Jurkat, Clone E6-1 (cell line): ENCODE results near the gene TNN.
A peak's percentile ranks its signal among the peaks of the same experiment; 100 is the strongest.

Experiments
- DNase-seq: peaks from one replicate; pipeline ENCODE4 v3.0.0-alpha.2; 2011; ENCODE audit warnings: low read depth, low spot score
- H3K4me3 ChIP-seq: 2 replicates; pipeline ENCODE4 v1.5.1; 2011; ENCODE audit warnings: mild to moderate bottlenecking, low read length, control low read depth, moderate library complexity

Gene TNN

DNA sequence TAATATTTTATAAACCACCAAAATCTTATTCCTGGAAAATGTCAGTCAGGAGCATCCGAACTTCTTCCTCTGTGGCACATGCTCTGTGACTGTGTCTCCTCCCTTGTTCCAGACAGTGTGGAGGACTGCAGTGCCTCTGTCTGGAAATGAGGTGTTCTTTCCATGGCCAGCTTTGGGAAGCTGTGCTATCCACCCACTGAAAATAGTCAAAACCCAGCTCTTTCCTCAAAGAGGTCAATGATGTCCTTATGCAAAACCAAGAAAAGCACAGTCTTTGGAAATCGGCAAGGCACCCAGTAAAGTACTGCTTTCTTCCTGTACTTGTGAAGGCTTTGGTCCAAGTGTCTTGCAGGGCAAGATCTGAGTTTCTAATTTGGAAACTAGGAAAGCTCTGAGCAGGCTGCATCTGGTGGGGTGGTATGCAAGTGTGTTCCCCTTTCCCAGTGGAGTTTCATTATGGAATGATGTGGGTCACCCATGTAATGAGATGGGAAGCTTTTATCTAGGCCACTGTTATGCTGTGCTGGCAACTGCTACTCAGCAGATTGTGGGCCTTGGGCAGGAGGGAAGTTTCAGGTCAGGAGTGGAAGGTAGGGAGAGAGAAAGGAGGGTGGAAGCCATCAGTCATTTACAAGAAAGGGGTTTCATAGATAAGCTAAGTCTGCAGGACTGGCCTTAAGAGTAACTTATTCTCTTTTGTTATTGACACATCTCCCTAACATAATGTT is 119.0 kb downstream of the TNN start:
- no peak overlapping the region for H3K4me3 ChIP-seq
- no peak for DNase-seq

DNA sequence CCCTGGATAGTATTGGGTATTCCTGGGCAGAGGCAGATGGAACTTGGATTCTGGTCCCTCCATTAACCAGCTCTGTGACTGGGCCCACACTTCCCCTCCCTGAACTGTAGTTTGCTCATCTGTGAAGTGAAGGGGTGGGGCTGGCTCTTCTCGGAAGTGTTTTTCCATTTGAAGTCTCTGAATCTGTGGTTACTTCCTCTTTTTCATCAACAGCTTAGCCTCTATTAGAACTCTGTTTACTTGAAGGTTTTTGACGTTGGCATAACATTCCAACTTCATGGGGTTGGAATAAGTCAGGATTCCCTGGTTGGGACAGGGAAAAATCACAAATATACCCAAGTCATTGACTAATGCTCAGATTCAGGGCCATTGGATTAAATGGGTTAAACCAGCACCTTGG is 121.3 kb downstream of the TNN start:
- peak; percentile 76 for DNase-seq
- no peak overlapping the region for H3K4me3 ChIP-seq

DNA sequence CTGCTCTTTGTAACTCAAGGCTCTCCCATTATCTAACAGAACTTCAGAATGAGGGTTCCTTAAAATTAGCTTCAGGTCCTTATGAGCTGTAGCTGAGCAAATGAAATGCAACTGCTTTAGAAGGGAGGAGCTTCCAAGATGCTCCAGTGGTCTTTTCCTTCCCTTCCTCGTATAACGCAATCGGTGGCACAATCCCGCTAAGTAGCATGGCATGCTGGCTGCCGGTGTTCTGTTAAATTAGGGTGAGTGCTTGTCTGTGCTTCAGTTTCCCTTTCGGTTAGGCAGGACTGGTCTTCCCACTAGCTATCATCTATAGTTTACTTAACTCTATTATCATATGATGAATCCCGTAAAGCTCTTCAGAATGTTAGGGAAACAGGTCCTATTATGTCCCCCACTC is 124.0 kb downstream of the TNN start:
- H3K4me3 ChIP-seq: no peak overlapping the region
- no peak for DNase-seq

DNA sequence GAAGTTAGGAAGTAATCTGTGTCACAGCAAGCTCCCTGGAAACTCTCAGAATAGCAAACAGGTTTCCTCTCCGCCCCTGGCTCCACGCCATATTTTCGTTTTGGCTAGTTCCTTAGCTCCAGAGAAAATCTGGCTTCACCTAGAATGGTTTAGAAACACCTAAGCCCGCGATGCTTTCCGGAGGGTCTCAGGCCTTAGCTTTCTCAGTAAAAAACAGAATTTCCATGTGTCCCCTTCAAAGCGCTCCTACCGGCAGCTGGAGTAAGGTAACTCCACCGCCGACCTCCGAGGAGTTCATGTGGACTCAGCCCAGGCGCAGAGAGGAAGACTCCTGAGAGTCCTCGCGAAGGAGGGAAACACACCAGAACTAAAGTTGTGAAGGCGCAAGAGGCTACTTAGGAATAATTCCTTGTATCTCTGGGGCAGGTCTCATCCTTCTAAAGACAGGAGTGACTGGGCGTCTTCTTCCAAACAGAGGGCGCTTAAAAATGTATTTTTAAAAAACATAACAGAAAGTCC is 124.5 kb downstream of the TNN start:
- peak overlapping the region; percentile 58 for H3K4me3 ChIP-seq
- DNase-seq: no peak

DNA sequence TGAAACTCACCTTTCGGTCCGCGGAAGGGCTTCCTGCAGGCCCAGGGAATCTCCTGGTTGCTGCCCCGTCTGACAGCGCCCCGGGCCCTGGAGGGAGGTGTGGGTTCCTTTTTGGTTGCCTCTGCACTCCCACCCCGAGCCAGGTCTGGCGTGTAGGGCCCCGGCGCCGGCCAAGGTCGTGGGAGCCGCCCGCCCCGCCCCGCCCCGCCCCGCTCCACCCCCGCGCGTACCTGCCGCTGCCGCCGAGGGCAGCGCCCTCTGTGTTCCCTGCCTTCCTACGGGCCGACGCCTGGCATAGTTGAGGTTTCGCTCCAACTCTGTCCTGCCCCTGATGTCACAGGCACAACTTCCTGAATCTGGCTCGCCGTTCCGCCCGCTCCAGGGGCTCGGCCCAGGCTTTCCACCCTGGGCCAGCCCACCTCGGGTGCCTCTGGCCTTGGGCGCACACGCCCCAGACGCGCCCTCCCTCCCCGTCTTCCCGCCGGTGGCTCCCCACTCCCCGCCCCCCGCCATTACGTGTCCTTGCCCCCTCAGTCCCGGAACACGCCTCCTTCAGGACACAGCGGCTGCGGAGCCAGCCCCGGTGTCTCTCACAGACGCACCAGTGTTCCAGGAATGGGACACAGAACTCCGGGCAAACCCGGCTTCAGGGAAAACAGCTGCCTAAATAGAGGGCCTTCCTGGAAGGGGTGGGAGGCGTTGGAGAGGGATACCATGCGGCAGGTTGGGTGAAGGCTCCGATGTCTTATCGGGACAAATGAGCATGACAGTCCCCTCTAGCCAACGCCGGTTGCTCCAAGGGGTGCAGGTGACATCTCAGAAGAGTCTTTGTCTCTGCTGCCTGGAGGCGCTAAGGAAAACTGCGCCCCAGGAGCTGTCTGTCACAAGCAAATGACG is 125.2 kb downstream of the TNN start, which contains the start of gene KIAA0040:
Gene KIAA0040 (minus strand): TSS at position 147 of the 897 bp plus-strand sequence. CDS start 31,763 bp downstream, outside the sequence.
- DNase-seq: peak; percentile 51
- H3K4me3 ChIP-seq: peak within 1 kb of the TSS; percentile 58

GRCh38 chr1:175193527-175193910 is 125.9 kb downstream of the TNN start:
- DNase-seq: no peak
- no peak overlapping the region for H3K4me3 ChIP-seq

GRCh38 chr1:175195281-175195680 is 127.6 kb downstream of the TNN start:
- H3K4me3 ChIP-seq: no peak overlapping the region
- no peak for DNase-seq

DNA sequence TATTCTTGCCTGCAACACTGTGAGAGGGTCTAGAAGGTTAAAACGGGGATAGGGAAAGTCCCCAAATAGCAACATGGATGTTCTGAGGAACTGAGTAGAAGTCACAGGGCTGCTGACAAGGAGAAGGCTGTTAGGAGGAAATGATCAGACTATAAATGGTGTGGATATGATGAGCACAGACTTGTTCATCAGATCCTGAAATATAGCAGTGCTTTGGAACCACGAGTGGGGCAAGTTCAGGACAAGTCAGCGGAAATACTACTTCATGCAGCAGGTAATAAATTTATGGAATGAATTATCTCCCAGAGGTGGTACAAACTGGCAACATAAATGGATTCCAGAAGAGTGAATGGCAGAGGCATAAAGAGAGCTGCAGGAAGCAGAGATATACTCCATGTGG is 128.2 kb downstream of the TNN start:
- H3K4me3 ChIP-seq: no peak overlapping the region
- no peak for DNase-seq

DNA sequence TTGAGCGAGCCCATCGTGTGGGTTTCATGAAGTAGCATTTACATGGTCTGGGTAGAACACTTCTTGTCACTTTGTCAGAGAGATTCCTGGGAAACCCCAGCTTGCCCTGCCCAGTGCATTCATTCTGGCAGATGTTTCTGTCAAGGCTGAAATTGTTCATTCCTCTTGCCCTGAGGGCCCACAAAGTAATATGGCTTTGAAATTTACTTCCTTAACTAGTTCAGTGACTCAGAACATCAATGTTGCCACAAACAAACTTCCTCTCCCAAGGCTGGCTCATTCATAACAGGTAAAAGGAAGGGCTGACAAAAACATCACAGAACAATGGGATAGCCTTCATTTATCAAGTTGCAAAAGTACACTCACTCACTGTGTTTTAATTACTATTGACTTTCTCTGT is 129.9 kb downstream of the TNN start:
- H3K4me3 ChIP-seq: no peak overlapping the region
- DNase-seq: peak; percentile 53
